Endodermal cell (in vitro differentiated cells): Measurements from ENCODE around the gene LAMA2. TPM values are rescaled to one million over a fixed set of nuclear protein-coding genes. Genes with fewer than 3 reads are reported as not detected.

ENCODE experiments used
- DNase-seq: peaks from one replicate; pipeline ENCODE4 v3.0.0-alpha.2; 2017
- H3K27ac ChIP-seq: 2 replicates; pipeline ENCODE4 v1.5.1; 2013; ENCODE audit warnings: mild to moderate bottlenecking, low read depth, low read length, moderate library complexity
- H3K27me3 ChIP-seq: 2 replicates; pipeline ENCODE4 v1.6.1; 2013; ENCODE audit warnings: mild to moderate bottlenecking, low read length, moderate library complexity; ENCODE audit not compliant: insufficient read depth, control insufficient read depth, poor library complexity, severe bottlenecking
- H3K36me3 ChIP-seq: 2 replicates; pipeline ENCODE4 v1.7.0; 2013; ENCODE audit warnings: mild to moderate bottlenecking, low read length, moderate library complexity; ENCODE audit not compliant: control insufficient read depth, insufficient read depth
- H3K4me1 ChIP-seq: one replicate; pipeline ENCODE4 v1.7.0; 2013; ENCODE audit warnings: low read length; ENCODE audit not compliant: control insufficient read depth, insufficient read depth
- H3K4me3 ChIP-seq: 2 replicates; pipeline ENCODE4 v1.5.1; 2013; ENCODE audit warnings: mild to moderate bottlenecking, low read length, moderate library complexity
- H3K9ac ChIP-seq: 2 replicates; pipeline ENCODE4 v1.6.1; 2013; ENCODE audit warnings: mild to moderate bottlenecking, low read length, moderate library complexity; ENCODE audit not compliant: poor library complexity, severe bottlenecking; ENCODE audit errors: extremely low read depth
- H3K9me3 ChIP-seq: 2 replicates; pipeline ENCODE4 v1.6.1; 2013; ENCODE audit warnings: mild to moderate bottlenecking, low read length, moderate library complexity; ENCODE audit not compliant: control insufficient read depth
- H3K27ac Mint-ChIP-seq: 2 replicates; pipeline ENCODE4 v1.8.0; 2020; ENCODE audit warnings: mixed read lengths
- H3K27me3 Mint-ChIP-seq: 2 replicates; pipeline ENCODE4 v1.8.0; 2021; ENCODE audit warnings: mild to moderate bottlenecking, mixed read lengths; ENCODE audit not compliant: insufficient read depth
- H3K36me3 Mint-ChIP-seq: 2 replicates; pipeline ENCODE4 v1.8.0; 2020; ENCODE audit warnings: low read depth, mixed read lengths
- H3K4me1 Mint-ChIP-seq: 2 replicates; pipeline ENCODE4 v1.8.0; 2020; ENCODE audit warnings: mixed read lengths
- H3K4me3 Mint-ChIP-seq: 2 replicates; pipeline ENCODE4 v1.8.0; 2020; ENCODE audit warnings: mild to moderate bottlenecking, moderate library complexity, mixed read lengths
- H3K9me3 Mint-ChIP-seq: 2 replicates; pipeline ENCODE4 v1.8.0; 2020; ENCODE audit warnings: mild to moderate bottlenecking, mixed read lengths
- WGBS, 2 experiments: methylation state at CpG; one replicate each; pipeline versions ENCODE4 v1.1.5 to v1.1.7; 2013; ENCODE audit warnings: missing lambda C conversion rate in 2 of 2, mixed read lengths in 1 of 2; ENCODE audit not compliant: insufficient coverage in 1 of 2, insufficient read length in 1 of 2; 5-methylcytosine and 5-hydroxymethylcytosine counted together
- total RNA-seq, 2 donors: library from RNA; stranded (reverse); fragmentation: NEBNext Ultra II Directional in 1 of 2; extraction: Animal tissue kit (Norgen Biotek cat#: 25700) in 1 of 2; gene quantifications; 2 replicates in 1 of 2; 3 replicates in 1 of 2; pipeline ENCODE4 v1.2.1, GENCODE V29; 2021
- TF ChIP-seq, protein P1 (sequence below): fragments of 200-600 bp; sonication (generic); conservative IDR thresholded peaks from 2 replicates; pipeline ENCODE4 v1.5.0; 2021; ENCODE audit warnings: antibody characterized with exemption, mild to moderate bottlenecking

LAMA2 gene
- total RNA-seq, 2 donors from 2014 or later = 2.3 to 4.1 TPM

DNA sequence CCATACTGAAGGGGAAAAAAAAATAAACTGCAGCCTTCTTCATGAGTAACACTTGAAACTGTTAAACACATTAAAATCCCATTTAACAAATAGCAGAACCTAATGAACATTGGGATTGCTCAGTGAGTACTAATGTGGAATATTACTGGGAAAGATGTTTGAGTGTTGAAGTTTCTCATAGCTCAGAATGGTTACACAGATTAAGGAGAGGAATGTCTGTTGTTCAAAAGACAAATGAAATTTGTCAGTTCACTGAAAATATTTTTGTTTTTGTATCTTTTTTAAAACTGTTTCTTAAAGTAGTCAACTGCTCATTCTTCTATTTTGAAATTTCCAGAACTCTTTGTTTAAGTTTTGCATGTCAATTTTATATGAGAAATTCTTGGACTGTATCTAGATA, 374.3 kb downstream of the LAMA2 start:
- Mint-ChIP-seq H3K27me3 (no peaks in the 10 kb centered on the region), H3K36me3 (no peaks in the 10 kb centered on the region), H3K9me3 (no peaks in the 10 kb centered on the region), H3K27ac (no peak overlapping the region), H3K4me1 (peaks cover 13% of the 10 kb centered on the region), H3K4me3 (no peak overlapping the region)
- Histone ChIP-seq H3K27me3 (no peaks in the 10 kb centered on the region), H3K9ac (no peak overlapping the region), H3K4me1 (no peaks in the 10 kb centered on the region), H3K27ac (no peak overlapping the region), H3K4me3 (no peak overlapping the region), H3K9me3 (no peaks in the 10 kb centered on the region), H3K36me3 (no peaks in the 10 kb centered on the region)
- no peak for DNase-seq
- TF ChIP-seq, protein P1, sequence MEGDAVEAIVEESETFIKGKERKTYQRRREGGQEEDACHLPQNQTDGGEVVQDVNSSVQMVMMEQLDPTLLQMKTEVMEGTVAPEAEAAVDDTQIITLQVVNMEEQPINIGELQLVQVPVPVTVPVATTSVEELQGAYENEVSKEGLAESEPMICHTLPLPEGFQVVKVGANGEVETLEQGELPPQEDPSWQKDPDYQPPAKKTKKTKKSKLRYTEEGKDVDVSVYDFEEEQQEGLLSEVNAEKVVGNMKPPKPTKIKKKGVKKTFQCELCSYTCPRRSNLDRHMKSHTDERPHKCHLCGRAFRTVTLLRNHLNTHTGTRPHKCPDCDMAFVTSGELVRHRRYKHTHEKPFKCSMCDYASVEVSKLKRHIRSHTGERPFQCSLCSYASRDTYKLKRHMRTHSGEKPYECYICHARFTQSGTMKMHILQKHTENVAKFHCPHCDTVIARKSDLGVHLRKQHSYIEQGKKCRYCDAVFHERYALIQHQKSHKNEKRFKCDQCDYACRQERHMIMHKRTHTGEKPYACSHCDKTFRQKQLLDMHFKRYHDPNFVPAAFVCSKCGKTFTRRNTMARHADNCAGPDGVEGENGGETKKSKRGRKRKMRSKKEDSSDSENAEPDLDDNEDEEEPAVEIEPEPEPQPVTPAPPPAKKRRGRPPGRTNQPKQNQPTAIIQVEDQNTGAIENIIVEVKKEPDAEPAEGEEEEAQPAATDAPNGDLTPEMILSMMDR = no peak

DNA sequence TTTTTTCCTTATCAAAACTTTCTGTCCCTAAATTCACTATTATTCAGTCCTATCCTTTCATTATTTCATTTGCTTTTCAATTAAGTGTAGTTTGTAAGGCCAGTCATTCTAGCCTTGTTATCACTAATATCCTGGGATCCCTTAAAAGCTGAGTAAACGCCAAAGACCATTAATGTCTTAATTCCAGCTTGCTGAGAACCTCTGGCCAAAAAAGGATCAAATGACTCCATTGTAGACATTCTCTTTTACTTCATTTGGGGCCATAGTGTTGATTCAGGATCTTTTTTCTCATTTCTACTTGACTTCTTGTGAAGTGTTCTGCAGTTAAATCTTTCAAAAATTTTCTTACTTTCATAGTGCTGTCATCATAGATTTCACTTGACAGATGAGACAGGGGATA, 379.7 kb downstream of the LAMA2 start:
- Histone ChIP-seq H3K9ac (no peak overlapping the region), H3K27ac (no peak overlapping the region), H3K36me3 (no peaks in the 10 kb centered on the region), H3K27me3 (no peaks in the 10 kb centered on the region), H3K4me1 (no peaks in the 10 kb centered on the region), H3K4me3 (no peak overlapping the region), H3K9me3 (no peaks in the 10 kb centered on the region)
- no peak overlapping the region for H3K27ac Mint-ChIP-seq
- no peaks in the 10 kb centered on the region for H3K27me3 Mint-ChIP-seq
- TF ChIP-seq, protein P1 = no peak
- H3K9me3 Mint-ChIP-seq = no peaks in the 10 kb centered on the region
- no peak overlapping the region for H3K4me3 Mint-ChIP-seq
- DNase-seq = no peak
- WGBS, 2 experiments = 83 to 95% methylated on average over 1 of the region's 1 CpG
- no peaks in the 10 kb centered on the region for H3K36me3 Mint-ChIP-seq
- peaks cover 6% of the 10 kb centered on the region for H3K4me1 Mint-ChIP-seq

- H3K4me3 ChIP-seq = no peak overlapping the region
- no peaks in the 10 kb centered on the region for H3K27me3 Mint-ChIP-seq
- no peaks in the 10 kb centered on the region for H3K4me1 ChIP-seq
- H3K9ac ChIP-seq = no peak overlapping the region
- H3K9me3 ChIP-seq = no peaks in the 10 kb centered on the region
- H3K9me3 Mint-ChIP-seq = no peaks in the 10 kb centered on the region
- H3K36me3 Mint-ChIP-seq = no peaks in the 10 kb centered on the region
- TF ChIP-seq, protein P1 = no peak
- no peak overlapping the region for H3K27ac Mint-ChIP-seq
- no peak for DNase-seq
- no peak overlapping the region for H3K4me3 Mint-ChIP-seq
- no peak overlapping the region for H3K27ac ChIP-seq
- H3K27me3 ChIP-seq = no peaks in the 10 kb centered on the region
- no peaks in the 10 kb centered on the region for H3K36me3 ChIP-seq
- peaks cover 6% of the 10 kb centered on the region for H3K4me1 Mint-ChIP-seq
- 94 to 97% methylated on average over 8 of the region's 8 CpGs for WGBS, 2 experiments
Measured at GRCh38 chr6:129263176-129263575, 380.2 kb downstream of the LAMA2 start.
